K562 (cell line): Measurements from ENCODE around the gene CHPF2. TPM values are rescaled to one million over a fixed set of nuclear protein-coding genes. Genes with fewer than 3 reads are reported as not detected.

Source experiments
- FOXP1 ChIP-seq: sonication (generic); formaldehyde crosslinking; IDR thresholded peaks from 2 replicates; pipeline ENCODE4 v1.8.0; 2022; ENCODE audit warnings: mild to moderate bottlenecking, missing genetic modification reagents
- KDM4B ChIP-seq, 2 experiments: fragments of 450-650 bp in 1 of 2; sonication (generic) in 1 of 2; IDR thresholded peaks; 2 replicates each; pipeline ENCODE4 v1.6.1; 2016 to 2017; ENCODE audit warnings: borderline replicate concordance in 2 of 2, antibody characterized with exemption in 1 of 2, low read depth in 1 of 2, mild to moderate bottlenecking in 1 of 2
- RFX1 ChIP-seq: fragments of 450-650 bp; IDR thresholded peaks from 2 replicates; pipeline ENCODE4 v1.6.1; 2016; ENCODE audit warnings: mild to moderate bottlenecking, moderate library complexity
- SMAD1 ChIP-seq: fragments of 150-350 bp; IDR thresholded peaks from 2 replicates; pipeline ENCODE4 v1.6.1; 2014; ENCODE audit warnings: low read length, low read depth; ENCODE audit not compliant: partially characterized antibody
- ZFP36 ChIP-seq: fragments of 150-350 bp; IDR thresholded peaks from 2 replicates; pipeline ENCODE4 v1.6.1; 2018; ENCODE audit warnings: low read length, low read depth; ENCODE audit not compliant: partially characterized antibody
- polyA plus RNA-seq, 8 experiments: library from polyadenylated mRNA; depleted of rRNA in 4 of 8; stranded (reverse) in 5 of 8; unstranded in 3 of 8; fragments of >200 nt; fragmentation: Nextera tagmentation in 2 of 8; fragmentation: Illumina TruSeq in 1 of 8; extraction: Ambion mirVana in 2 of 8; extraction: Trizol in 1 of 8; gene quantifications; 2 replicates each; pipeline versions ENCODE4 v1.2.1 to v1.2.3, GENCODE V29; 2011 to 2014; ENCODE audit warnings: inconsistent platforms in 1 of 8, missing spikeins in 1 of 8
- total RNA-seq, 7 experiments: library from RNA; depleted of rRNA in 6 of 7; stranded (reverse); fragments of >200 nt in 6 of 7; fragmentation: Illumina TruSeq in 2 of 7; extraction: Trizol in 2 of 7; gene quantifications; 2 replicates each; pipeline versions ENCODE4 v1.2.1 to v1.2.3, GENCODE V29; 2011 to 2021; ENCODE audit warnings: low replicate concordance in 1 of 7
- TF ChIP-seq, protein P1 (sequence below): fragments of 200-600 bp; sonication (generic); IDR thresholded peaks from one replicate; pipeline ENCODE4 v1.6.1; 2012; ENCODE audit warnings: mild to moderate bottlenecking, low read depth, low read length, inconsistent platforms
- TF ChIP-seq, protein P2 (sequence below): fragments of 250-450 bp; sonication (Bioruptor Pico); IDR thresholded peaks from 2 replicates; pipeline ENCODE4 v1.8.0; 2021; ENCODE audit warnings: moderate library complexity, mild to moderate bottlenecking, inconsistent platforms
- TF ChIP-seq, protein P3 (sequence below): sonication (generic); formaldehyde crosslinking; IDR thresholded peaks from 2 replicates; pipeline ENCODE4 v1.8.0; 2022; ENCODE audit warnings: mild to moderate bottlenecking, missing genetic modification reagents

CHPF2 gene
- total and polyA plus RNA-seq, 9 of the 15 experiments (the other 6 are each of a cell fraction or from before 2014, with no cell fraction given) = 0.08 to 32.8 (median 10.5) TPM

DNA sequence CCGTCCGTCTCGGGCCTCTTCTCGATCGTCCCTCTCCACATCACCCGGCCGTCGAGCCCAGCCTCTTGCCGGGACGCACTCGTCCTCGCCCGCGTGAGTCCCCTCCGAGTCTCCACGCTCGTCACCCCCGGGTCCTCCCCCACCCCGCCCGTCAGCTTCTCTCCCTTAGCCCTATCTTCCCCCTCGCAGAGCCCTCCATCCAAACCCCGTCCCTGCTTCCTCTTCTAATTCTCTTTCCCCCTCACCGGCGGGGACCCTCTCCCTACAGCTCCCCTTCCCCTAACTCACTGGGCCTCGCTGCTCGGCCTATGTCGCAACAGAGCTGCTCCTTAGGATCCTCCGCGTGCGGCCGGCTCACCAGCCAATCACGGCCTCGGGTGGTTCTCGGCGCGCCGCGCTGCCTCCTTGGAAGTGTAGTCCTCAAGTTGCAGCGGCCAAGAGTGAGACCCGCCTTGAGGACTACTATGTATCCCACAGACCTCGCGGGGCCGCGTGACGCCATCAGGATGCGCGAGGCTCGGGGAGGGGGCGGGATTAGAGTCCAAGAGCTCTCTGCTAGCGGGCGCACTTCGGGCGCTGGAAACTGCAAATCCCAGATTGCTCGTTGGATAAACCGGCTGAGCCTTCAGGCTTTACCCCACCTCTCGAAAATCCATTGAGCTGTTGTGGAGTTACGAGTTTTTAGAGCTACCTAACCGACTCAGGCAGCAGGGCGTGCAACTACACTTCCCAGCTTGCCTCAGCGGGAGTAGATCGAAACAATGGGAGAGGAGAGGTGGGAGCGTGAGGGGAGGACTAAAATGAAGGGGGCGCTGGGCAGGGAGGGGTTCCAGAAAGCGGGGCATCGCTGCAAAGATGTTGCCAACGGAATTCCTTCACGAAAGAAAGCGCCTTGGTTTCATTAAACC, 5.2 kb upstream of the CHPF2 start, which contains the start of gene ABCF2 (continued):
- TF ChIP-seq, protein P1, sequence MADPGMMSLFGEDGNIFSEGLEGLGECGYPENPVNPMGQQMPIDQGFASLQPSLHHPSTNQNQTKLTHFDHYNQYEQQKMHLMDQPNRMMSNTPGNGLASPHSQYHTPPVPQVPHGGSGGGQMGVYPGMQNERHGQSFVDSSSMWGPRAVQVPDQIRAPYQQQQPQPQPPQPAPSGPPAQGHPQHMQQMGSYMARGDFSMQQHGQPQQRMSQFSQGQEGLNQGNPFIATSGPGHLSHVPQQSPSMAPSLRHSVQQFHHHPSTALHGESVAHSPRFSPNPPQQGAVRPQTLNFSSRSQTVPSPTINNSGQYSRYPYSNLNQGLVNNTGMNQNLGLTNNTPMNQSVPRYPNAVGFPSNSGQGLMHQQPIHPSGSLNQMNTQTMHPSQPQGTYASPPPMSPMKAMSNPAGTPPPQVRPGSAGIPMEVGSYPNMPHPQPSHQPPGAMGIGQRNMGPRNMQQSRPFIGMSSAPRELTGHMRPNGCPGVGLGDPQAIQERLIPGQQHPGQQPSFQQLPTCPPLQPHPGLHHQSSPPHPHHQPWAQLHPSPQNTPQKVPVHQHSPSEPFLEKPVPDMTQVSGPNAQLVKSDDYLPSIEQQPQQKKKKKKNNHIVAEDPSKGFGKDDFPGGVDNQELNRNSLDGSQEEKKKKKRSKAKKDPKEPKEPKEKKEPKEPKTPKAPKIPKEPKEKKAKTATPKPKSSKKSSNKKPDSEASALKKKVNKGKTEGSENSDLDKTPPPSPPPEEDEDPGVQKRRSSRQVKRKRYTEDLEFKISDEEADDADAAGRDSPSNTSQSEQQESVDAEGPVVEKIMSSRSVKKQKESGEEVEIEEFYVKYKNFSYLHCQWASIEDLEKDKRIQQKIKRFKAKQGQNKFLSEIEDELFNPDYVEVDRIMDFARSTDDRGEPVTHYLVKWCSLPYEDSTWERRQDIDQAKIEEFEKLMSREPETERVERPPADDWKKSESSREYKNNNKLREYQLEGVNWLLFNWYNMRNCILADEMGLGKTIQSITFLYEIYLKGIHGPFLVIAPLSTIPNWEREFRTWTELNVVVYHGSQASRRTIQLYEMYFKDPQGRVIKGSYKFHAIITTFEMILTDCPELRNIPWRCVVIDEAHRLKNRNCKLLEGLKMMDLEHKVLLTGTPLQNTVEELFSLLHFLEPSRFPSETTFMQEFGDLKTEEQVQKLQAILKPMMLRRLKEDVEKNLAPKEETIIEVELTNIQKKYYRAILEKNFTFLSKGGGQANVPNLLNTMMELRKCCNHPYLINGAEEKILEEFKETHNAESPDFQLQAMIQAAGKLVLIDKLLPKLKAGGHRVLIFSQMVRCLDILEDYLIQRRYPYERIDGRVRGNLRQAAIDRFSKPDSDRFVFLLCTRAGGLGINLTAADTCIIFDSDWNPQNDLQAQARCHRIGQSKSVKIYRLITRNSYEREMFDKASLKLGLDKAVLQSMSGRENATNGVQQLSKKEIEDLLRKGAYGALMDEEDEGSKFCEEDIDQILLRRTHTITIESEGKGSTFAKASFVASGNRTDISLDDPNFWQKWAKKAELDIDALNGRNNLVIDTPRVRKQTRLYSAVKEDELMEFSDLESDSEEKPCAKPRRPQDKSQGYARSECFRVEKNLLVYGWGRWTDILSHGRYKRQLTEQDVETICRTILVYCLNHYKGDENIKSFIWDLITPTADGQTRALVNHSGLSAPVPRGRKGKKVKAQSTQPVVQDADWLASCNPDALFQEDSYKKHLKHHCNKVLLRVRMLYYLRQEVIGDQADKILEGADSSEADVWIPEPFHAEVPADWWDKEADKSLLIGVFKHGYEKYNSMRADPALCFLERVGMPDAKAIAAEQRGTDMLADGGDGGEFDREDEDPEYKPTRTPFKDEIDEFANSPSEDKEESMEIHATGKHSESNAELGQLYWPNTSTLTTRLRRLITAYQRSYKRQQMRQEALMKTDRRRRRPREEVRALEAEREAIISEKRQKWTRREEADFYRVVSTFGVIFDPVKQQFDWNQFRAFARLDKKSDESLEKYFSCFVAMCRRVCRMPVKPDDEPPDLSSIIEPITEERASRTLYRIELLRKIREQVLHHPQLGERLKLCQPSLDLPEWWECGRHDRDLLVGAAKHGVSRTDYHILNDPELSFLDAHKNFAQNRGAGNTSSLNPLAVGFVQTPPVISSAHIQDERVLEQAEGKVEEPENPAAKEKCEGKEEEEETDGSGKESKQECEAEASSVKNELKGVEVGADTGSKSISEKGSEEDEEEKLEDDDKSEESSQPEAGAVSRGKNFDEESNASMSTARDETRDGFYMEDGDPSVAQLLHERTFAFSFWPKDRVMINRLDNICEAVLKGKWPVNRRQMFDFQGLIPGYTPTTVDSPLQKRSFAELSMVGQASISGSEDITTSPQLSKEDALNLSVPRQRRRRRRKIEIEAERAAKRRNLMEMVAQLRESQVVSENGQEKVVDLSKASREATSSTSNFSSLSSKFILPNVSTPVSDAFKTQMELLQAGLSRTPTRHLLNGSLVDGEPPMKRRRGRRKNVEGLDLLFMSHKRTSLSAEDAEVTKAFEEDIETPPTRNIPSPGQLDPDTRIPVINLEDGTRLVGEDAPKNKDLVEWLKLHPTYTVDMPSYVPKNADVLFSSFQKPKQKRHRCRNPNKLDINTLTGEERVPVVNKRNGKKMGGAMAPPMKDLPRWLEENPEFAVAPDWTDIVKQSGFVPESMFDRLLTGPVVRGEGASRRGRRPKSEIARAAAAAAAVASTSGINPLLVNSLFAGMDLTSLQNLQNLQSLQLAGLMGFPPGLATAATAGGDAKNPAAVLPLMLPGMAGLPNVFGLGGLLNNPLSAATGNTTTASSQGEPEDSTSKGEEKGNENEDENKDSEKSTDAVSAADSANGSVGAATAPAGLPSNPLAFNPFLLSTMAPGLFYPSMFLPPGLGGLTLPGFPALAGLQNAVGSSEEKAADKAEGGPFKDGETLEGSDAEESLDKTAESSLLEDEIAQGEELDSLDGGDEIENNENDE = no peak
- no peak for TF ChIP-seq SMAD1
- TF ChIP-seq, protein P2, sequence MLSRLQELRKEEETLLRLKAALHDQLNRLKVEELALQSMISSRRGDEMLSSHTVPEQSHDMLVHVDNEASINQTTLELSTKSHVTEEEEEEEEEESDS = no peak
- TF ChIP-seq, protein P3, sequence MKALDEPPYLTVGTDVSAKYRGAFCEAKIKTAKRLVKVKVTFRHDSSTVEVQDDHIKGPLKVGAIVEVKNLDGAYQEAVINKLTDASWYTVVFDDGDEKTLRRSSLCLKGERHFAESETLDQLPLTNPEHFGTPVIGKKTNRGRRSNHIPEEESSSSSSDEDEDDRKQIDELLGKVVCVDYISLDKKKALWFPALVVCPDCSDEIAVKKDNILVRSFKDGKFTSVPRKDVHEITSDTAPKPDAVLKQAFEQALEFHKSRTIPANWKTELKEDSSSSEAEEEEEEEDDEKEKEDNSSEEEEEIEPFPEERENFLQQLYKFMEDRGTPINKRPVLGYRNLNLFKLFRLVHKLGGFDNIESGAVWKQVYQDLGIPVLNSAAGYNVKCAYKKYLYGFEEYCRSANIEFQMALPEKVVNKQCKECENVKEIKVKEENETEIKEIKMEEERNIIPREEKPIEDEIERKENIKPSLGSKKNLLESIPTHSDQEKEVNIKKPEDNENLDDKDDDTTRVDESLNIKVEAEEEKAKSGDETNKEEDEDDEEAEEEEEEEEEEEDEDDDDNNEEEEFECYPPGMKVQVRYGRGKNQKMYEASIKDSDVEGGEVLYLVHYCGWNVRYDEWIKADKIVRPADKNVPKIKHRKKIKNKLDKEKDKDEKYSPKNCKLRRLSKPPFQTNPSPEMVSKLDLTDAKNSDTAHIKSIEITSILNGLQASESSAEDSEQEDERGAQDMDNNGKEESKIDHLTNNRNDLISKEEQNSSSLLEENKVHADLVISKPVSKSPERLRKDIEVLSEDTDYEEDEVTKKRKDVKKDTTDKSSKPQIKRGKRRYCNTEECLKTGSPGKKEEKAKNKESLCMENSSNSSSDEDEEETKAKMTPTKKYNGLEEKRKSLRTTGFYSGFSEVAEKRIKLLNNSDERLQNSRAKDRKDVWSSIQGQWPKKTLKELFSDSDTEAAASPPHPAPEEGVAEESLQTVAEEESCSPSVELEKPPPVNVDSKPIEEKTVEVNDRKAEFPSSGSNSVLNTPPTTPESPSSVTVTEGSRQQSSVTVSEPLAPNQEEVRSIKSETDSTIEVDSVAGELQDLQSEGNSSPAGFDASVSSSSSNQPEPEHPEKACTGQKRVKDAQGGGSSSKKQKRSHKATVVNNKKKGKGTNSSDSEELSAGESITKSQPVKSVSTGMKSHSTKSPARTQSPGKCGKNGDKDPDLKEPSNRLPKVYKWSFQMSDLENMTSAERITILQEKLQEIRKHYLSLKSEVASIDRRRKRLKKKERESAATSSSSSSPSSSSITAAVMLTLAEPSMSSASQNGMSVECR (CRISPR knock-in tag) = 0 out of 2 replicates have a peak, but pooled peaks have one; percentile 79
- TF ChIP-seq RFX1 = no peak
- TF ChIP-seq ZFP36 = no peak
- TF ChIP-seq FOXP1 (CRISPR knock-in tag) = 0 out of 2 replicates have a peak, but pooled peaks have one; percentile 44
- TF ChIP-seq KDM4B (IDR thresholded peaks at IDR 0.05; ENCODE audit: borderline replicate concordance in 2 of 2, low read depth in 1 of 2) = peak in 1 of 2 experiments; percentile 38; a peak in 1 of 4 replicates
